Measurements from ENCODE around the gene LRIG2. TPM values are rescaled to one million over a fixed set of nuclear protein-coding genes. Genes with fewer than 3 reads are reported as not detected.

LRIG2 gene
- total and polyA plus RNA-seq, 3 donors from 2014 or later: 10.6 to 27.7 (median 26.0) TPM

GRCh38 chr1:113095790-113096455, 22.9 kb downstream of the LRIG2 start:
- no peak for TF ChIP-seq CTCF (IDR thresholded peaks at IDR 0.05)
- no peak for TF ChIP-seq POLR2A (IDR thresholded peaks at IDR 0.05)

GRCh38 chr1:113096493-113096892, 23.5 kb downstream of the LRIG2 start:
- WGBS, 2 donors: 88 to 94% methylated on average over 3 of the region's 3 CpGs
- intact Hi-C loops (cut with DNase I; ENCODE audit: low total_unique reads): no loop called here
- Histone ChIP-seq H3K4me1 (no peaks in the 10 kb centered on the region), H3K27me3 (no peaks in the 10 kb centered on the region), H3K4me3 (no peak overlapping the region), H3K9me3 (no peaks in the 10 kb centered on the region), H3K36me3 (ENCODE audit: low read depth, missing control alignments) (no peaks in the 10 kb centered on the region), H3K27ac (no peak overlapping the region)
- TF ChIP-seq POLR2A (IDR thresholded peaks at IDR 0.05) (no peak), CTCF (IDR thresholded peaks at IDR 0.05) (no peak)
- DNase-seq: no peak

More at GRCh38 chr1:113095790-113096455, 22.9 kb downstream of the LRIG2 start:
- no peak for DNase-seq
- intact Hi-C loops (cut with DNase I; ENCODE audit: low total_unique reads): no loop called here
- 65 to 74% methylated on average over 5 of the region's 5 CpGs for WGBS, 2 donors
- Histone ChIP-seq H3K27me3 (no peaks in the 10 kb centered on the region), H3K4me3 (no peak overlapping the region), H3K4me1 (no peaks in the 10 kb centered on the region), H3K27ac (no peak overlapping the region), H3K9me3 (no peaks in the 10 kb centered on the region), H3K36me3 (ENCODE audit: low read depth, missing control alignments) (no peaks in the 10 kb centered on the region)

- no peak overlapping the region for H3K4me3 ChIP-seq
- no peaks in the 10 kb centered on the region for H3K36me3 ChIP-seq (ENCODE audit: low read depth, missing control alignments)
- no peaks in the 10 kb centered on the region for H3K9me3 ChIP-seq
- TF ChIP-seq POLR2A (IDR thresholded peaks at IDR 0.05) (no peak), CTCF (IDR thresholded peaks at IDR 0.05) (no peak)
- no peaks in the 10 kb centered on the region for H3K27me3 ChIP-seq
- intact Hi-C loops (cut with DNase I; ENCODE audit: low total_unique reads): no loop called here
- H3K27ac ChIP-seq: no peak overlapping the region
- DNase-seq: no peak
- H3K4me1 ChIP-seq: no peaks in the 10 kb centered on the region
Observed at GRCh38 chr1:113101588-113101987, 28.6 kb downstream of the LRIG2 start.

GRCh38 chr1:113103048-113103447, 30.1 kb downstream of the LRIG2 start:
- Histone ChIP-seq H3K9me3 (no peaks in the 10 kb centered on the region), H3K27ac (no peak overlapping the region), H3K27me3 (no peaks in the 10 kb centered on the region), H3K4me3 (no peak overlapping the region), H3K4me1 (no peaks in the 10 kb centered on the region), H3K36me3 (ENCODE audit: low read depth, missing control alignments) (no peaks in the 10 kb centered on the region)
- 95 to 100% methylated on average over 1 of the region's 1 CpG for WGBS, 2 donors
- DNase-seq: no peak
- intact Hi-C loops (cut with DNase I; ENCODE audit: low total_unique reads): no loop called here
- no peak for TF ChIP-seq CTCF (IDR thresholded peaks at IDR 0.05)
- no peak for TF ChIP-seq POLR2A (IDR thresholded peaks at IDR 0.05)

- intact Hi-C loops (cut with DNase I; ENCODE audit: low total_unique reads): no loop called here
- no peaks in the 10 kb centered on the region for H3K9me3 ChIP-seq
- H3K4me1 ChIP-seq: no peaks in the 10 kb centered on the region
- no peaks in the 10 kb centered on the region for H3K27me3 ChIP-seq
- no peak overlapping the region for H3K4me3 ChIP-seq
- DNase-seq: no peak
- TF ChIP-seq POLR2A (IDR thresholded peaks at IDR 0.05): no peak
- H3K36me3 ChIP-seq (ENCODE audit: low read depth, missing control alignments): no peaks in the 10 kb centered on the region
- no peak overlapping the region for H3K27ac ChIP-seq
Observed at GRCh38 chr1:113103977-113104376, 31.0 kb downstream of the LRIG2 start.

All from testis (tissue), 3 donors.